ENCODE results near the gene TRPM2.
A peak's percentile ranks its signal among the peaks of the same experiment; 100 is the strongest.

The TRPM2 gene

GRCh38 chr21:44450999-44451398, 97.6 kb downstream of the TRPM2 start:
- no peak overlapping the region for H3K4me3 ChIP-seq (ENCODE audit: low read depth, low read length)
- no peak for DNase-seq (ENCODE audit: low read depth)
- no peak for TF ChIP-seq CTCF (IDR thresholded peaks at IDR 0.05; ENCODE audit: low read depth, low read length, missing control alignments)

- H3K4me3 ChIP-seq (ENCODE audit: low read depth, low read length), result no peak overlapping the region
- TF ChIP-seq CTCF (IDR thresholded peaks at IDR 0.05; ENCODE audit: low read depth, low read length, missing control alignments), result no peak
- no peak for DNase-seq (ENCODE audit: low read depth)
These were observed 99.7 kb downstream of the TRPM2 start for GRCh38 chr21:44453120-44453519.

GRCh38 chr21:44454058-44454457, 100.6 kb downstream of the TRPM2 start:
- no peak for TF ChIP-seq CTCF (IDR thresholded peaks at IDR 0.05; ENCODE audit: low read depth, low read length, missing control alignments)
- DNase-seq (ENCODE audit: low read depth), result no peak

GRCh38 chr21:44454747-44455523, 101.5 kb downstream of the TRPM2 start, which contains the start of gene LRRC3:
LRRC3 (plus strand) TSS chr21:44455510; CDS start chr21:44456645, 1,135 bp downstream.
- TF ChIP-seq CTCF (IDR thresholded peaks at IDR 0.05; ENCODE audit: low read depth, low read length, missing control alignments), result no peak
- H3K4me3 ChIP-seq (ENCODE audit: low read depth, low read length), result peak within 1 kb of the TSS; percentile 59
- peak; percentile 48 for DNase-seq (ENCODE audit: low read depth)

More at GRCh38 chr21:44454058-44454457, 100.6 kb downstream of the TRPM2 start:
- no peak overlapping the region for H3K4me3 ChIP-seq (ENCODE audit: low read depth, low read length)

GRCh38 chr21:44455524-44456213, 102.2 kb downstream of the TRPM2 start:
- DNase-seq (ENCODE audit: low read depth), result no peak
- H3K4me3 ChIP-seq (ENCODE audit: low read depth, low read length), result peak overlapping the region; percentile 59
- TF ChIP-seq CTCF (IDR thresholded peaks at IDR 0.05; ENCODE audit: low read depth, low read length, missing control alignments), result peak; percentile 39

- no peak for DNase-seq (ENCODE audit: low read depth)
- TF ChIP-seq CTCF (IDR thresholded peaks at IDR 0.05; ENCODE audit: low read depth, low read length, missing control alignments), result no peak
- peak overlapping the region; percentile 59 for H3K4me3 ChIP-seq (ENCODE audit: low read depth, low read length)
These were observed 102.9 kb downstream of the TRPM2 start for GRCh38 chr21:44456214-44456914.
